Testis (tissue), 3 donors: ENCODE results near the gene TIMM10. TPM values are rescaled to one million over a fixed set of nuclear protein-coding genes. Genes with fewer than 3 reads are reported as not detected.

ENCODE experiments used
- DNase-seq: peaks from one replicate; pipeline ENCODE4 v3.0.0-alpha.2; 2019
- H3K27ac ChIP-seq, 2 donors: fragments of 200-600 bp; sonication (generic); one replicate each; pipeline ENCODE4 v1.5.1; 2019
- H3K27me3 ChIP-seq: fragments of 200-600 bp; sonication (generic); one replicate; pipeline ENCODE4 v1.5.1; 2019
- H3K36me3 ChIP-seq: fragments of 200-600 bp; sonication (generic); one replicate; pipeline ENCODE4 v1.5.1; 2017; ENCODE audit warnings: low read depth; ENCODE audit errors: missing control alignments
- H3K4me1 ChIP-seq: fragments of 200-600 bp; sonication (generic); one replicate; pipeline ENCODE4 v1.5.1; 2019
- H3K4me3 ChIP-seq, 2 donors: fragments of 200-600 bp; sonication (generic); one replicate each; pipeline ENCODE4 v1.5.1; 2017 to 2019
- H3K9me3 ChIP-seq: fragments of 200-600 bp; sonication (generic); one replicate; pipeline ENCODE4 v1.5.1; 2017
- CTCF ChIP-seq, 3 experiments: fragments of 450-650 bp in 2 of 3; fragments of 200-600 bp in 1 of 3; sonication (generic) in 1 of 3; IDR thresholded peaks; one replicate each; pipeline ENCODE4 v1.5.1; 2016 to 2019; ENCODE audit warnings: antibody characterized with exemption in 3 of 3, mild to moderate bottlenecking in 2 of 3, moderate library complexity in 1 of 3
- POLR2A ChIP-seq: fragments of 450-650 bp; IDR thresholded peaks from one replicate; pipeline ENCODE4 v1.6.1; 2017; ENCODE audit warnings: antibody characterized with exemption, mild to moderate bottlenecking, moderate library complexity
- WGBS, 2 donors: methylation state at CpG; one replicate each; pipeline ENCODE4 v1.1.5; 2018; 5-methylcytosine and 5-hydroxymethylcytosine counted together
- intact Hi-C: fragments of 100-400 bp; cut with DNase I; formaldehyde crosslinking; loops from one replicate; pipeline ENCODE4 v1.15.1; 2023; ENCODE audit warnings: low total_unique reads
- polyA plus RNA-seq: library from polyadenylated mRNA; stranded (reverse); fragments of 350-450 nt; fragmentation: Illumina TruSeq; extraction: RNeasy Lipid Tissue Mini Kit (QIAGEN cat#74804); gene quantifications from one replicate; pipeline ENCODE4 v1.2.3, GENCODE V29; 2014; ENCODE audit warnings: low read depth, low replicate concordance; ENCODE audit not compliant: insufficient read depth
- total RNA-seq, 2 donors: library from RNA; depleted of rRNA; stranded (reverse); fragments of >200 nt; gene quantifications; one replicate each; pipeline ENCODE4 v1.2.3, GENCODE V29; 2016

The TIMM10 gene
- total and polyA plus RNA-seq, 3 donors from 2014 or later: 27.7 to 56.9 (median 49.1) TPM

- no peak overlapping the region for H3K4me3 ChIP-seq
- DNase-seq: no peak
- H3K4me1 ChIP-seq: no peaks in the 10 kb centered on the region
- H3K9me3 ChIP-seq: no peaks in the 10 kb centered on the region
- WGBS, 2 donors: 86 to 92% methylated on average over 6 of the region's 6 CpGs
- intact Hi-C loops: no loop called here
- no peaks in the 10 kb centered on the region for H3K36me3 ChIP-seq
- H3K27me3 ChIP-seq: no peaks in the 10 kb centered on the region
- no peak overlapping the region for H3K27ac ChIP-seq
- TF ChIP-seq CTCF (IDR thresholded peaks at IDR 0.05) (no peak), POLR2A (no peak)
Observed at GRCh38 chr11:57544566-57544965, 14.0 kb upstream of the TIMM10 start.

- Histone ChIP-seq H3K9me3 (no peaks in the 10 kb centered on the region), H3K27me3 (no peaks in the 10 kb centered on the region), H3K4me1 (no peaks in the 10 kb centered on the region), H3K4me3 (no peak overlapping the region), H3K36me3 (no peaks in the 10 kb centered on the region), H3K27ac (no peak overlapping the region)
- 72 to 79% methylated on average over 4 to 6 of the region's 6 CpGs for WGBS, 2 donors
- no peak for DNase-seq
- intact Hi-C loops: no loop called here
- TF ChIP-seq POLR2A: no peak
- TF ChIP-seq CTCF (IDR thresholded peaks at IDR 0.05): no peak
Observed at GRCh38 chr11:57543593-57543992, 13.0 kb upstream of the TIMM10 start.

- Histone ChIP-seq H3K4me1 (no peaks in the 10 kb centered on the region), H3K27me3 (no peaks in the 10 kb centered on the region), H3K4me3 (no peak overlapping the region), H3K27ac (no peak overlapping the region), H3K36me3 (no peaks in the 10 kb centered on the region), H3K9me3 (no peaks in the 10 kb centered on the region)
- TF ChIP-seq CTCF (IDR thresholded peaks at IDR 0.05): no peak
- TF ChIP-seq POLR2A: no peak
- WGBS, 2 donors: 68 to 94% methylated on average over 3 to 4 of the region's 4 CpGs
- intact Hi-C loops: no loop called here
- no peak for DNase-seq
Observed at GRCh38 chr11:57542582-57542981, 12.0 kb upstream of the TIMM10 start.

- no peaks in the 10 kb centered on the region for H3K36me3 ChIP-seq
- WGBS, 2 donors: 78 to 79% methylated on average over 5 of the region's 5 CpGs
- intact Hi-C loops: no loop called here
- H3K27me3 ChIP-seq: no peaks in the 10 kb centered on the region
- H3K4me1 ChIP-seq: no peaks in the 10 kb centered on the region
- no peak overlapping the region for H3K27ac ChIP-seq
- H3K9me3 ChIP-seq: no peaks in the 10 kb centered on the region
- DNase-seq: no peak
- TF ChIP-seq CTCF (IDR thresholded peaks at IDR 0.05) (no peak), POLR2A (no peak)
- no peak overlapping the region for H3K4me3 ChIP-seq
Observed at GRCh38 chr11:57541169-57541568, 10.6 kb upstream of the TIMM10 start.

- Histone ChIP-seq H3K4me1 (no peaks in the 10 kb centered on the region), H3K27ac (no peak overlapping the region), H3K4me3 (no peak overlapping the region), H3K27me3 (no peaks in the 10 kb centered on the region), H3K9me3 (no peaks in the 10 kb centered on the region), H3K36me3 (no peaks in the 10 kb centered on the region)
- no peak for TF ChIP-seq CTCF (IDR thresholded peaks at IDR 0.05)
- TF ChIP-seq POLR2A: no peak
- no peak for DNase-seq
- intact Hi-C loops: no loop called here
- 50 to 88% methylated on average over 1 of the region's 1 CpG for WGBS, 2 donors
Observed at GRCh38 chr11:57539342-57539741, 8.8 kb upstream of the TIMM10 start.
